ENCODE data around the gene CADPS2. TPM values are rescaled to one million over a fixed set of nuclear protein-coding genes. Genes with fewer than 3 reads are reported as not detected.

The CADPS2 gene
- total and polyA plus RNA-seq, 2 donors (not counting 3 experiments of a cell fraction or from before 2014, with no cell fraction given), result 9.5 to 22.6 TPM

DNA sequence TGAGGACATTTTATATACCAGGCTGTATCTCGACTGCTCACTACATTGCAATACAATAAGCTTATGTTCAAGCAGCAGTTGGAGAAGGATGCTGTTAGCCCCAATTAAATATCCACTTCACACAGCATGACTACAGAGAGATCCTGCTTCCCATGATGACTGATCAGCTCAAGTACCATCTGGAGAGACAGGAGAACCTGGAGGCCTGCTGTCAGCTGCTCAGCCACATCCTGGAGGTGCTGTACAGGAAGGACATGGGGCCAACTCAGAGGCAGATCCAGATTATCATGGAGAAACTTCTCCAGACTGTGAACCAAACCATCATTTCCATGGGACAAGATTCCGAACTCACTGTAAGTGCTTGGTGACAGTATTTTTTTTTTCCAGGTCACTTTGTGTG is 209.8 kb downstream of the CADPS2 start:
- Histone ChIP-seq H3K4me3 (replicated peaks in 1 of 3; ENCODE audit: insufficient read depth in 1 of 3, low read depth in 1 of 3, low read length in 3 of 3) (no peak overlapping the region), H2AFZ (ENCODE audit: low read depth, low read length) (no peak overlapping the region), H3K4me1 (ENCODE audit: control insufficient read depth, extremely low read depth, insufficient read depth, low read length) (peaks cover 2% of the 10 kb centered on the region), H3K9ac (replicated peaks; ENCODE audit: extremely low read depth, insufficient read depth, low read length) (no peak overlapping the region), H3K27ac (ENCODE audit: insufficient read depth, low read depth, low read length) (no peak overlapping the region), H3K9me1 (replicated peaks; ENCODE audit: control insufficient read depth, extremely low read depth, insufficient read depth, low read length) (no peaks in the 10 kb centered on the region), H4K20me1 (replicated peaks; ENCODE audit: control insufficient read depth, extremely low read depth, insufficient read depth, low read length) (no peaks in the 10 kb centered on the region), H3K4me2 (ENCODE audit: insufficient read depth, low read length) (no peak overlapping the region), H3K79me2 (ENCODE audit: control insufficient read depth, insufficient read depth, low read length) (no peaks in the 10 kb centered on the region), H3K27me3 (ENCODE audit: control insufficient read depth in 2 of 2, insufficient read depth in 2 of 2, low read length in 2 of 2) (no peaks in the 10 kb centered on the region), H3K36me3 (ENCODE audit: control insufficient read depth in 2 of 2, extremely low read depth in 1 of 2, insufficient read depth in 2 of 2, low read length in 2 of 2) (no peaks in the 10 kb centered on the region), H3K9me3 (replicated peaks; ENCODE audit: control insufficient read depth, insufficient read depth, low read length) (no peaks in the 10 kb centered on the region)
- intact Hi-C loops (cut with micrococcal nuclease), result no loop called here
- DNase-seq (ENCODE audit: low read depth, low spot score), result no peak
- dilution Hi-C loops (cut with MboI; ENCODE audit: extremely low pct_ligation_motif_present, low sequenced_read_pairs), result no loop called here
- POLR2A ChIA-PET, result no interaction called here
- FAIRE-seq, result no peak
- CTCF ChIA-PET, result interaction anchor here (1.6 to 1.9 kb wide), 2 partner anchors 11 to 15 kb away, joined by 4 to 6 read pairs; no protein-coding TSS in a partner anchor
- no TSS peak for BruUV-seq (replicated peaks)
- TF ChIP-seq GATA2 (IDR thresholded peaks at IDR 0.05; ENCODE audit: insufficient read depth, insufficient read length, low read depth, low read length) (no peak), JUN (IDR thresholded peaks at IDR 0.05; ENCODE audit: borderline replicate concordance, insufficient read depth, insufficient read length, low read depth) (no peak), EZH2 (IDR thresholded peaks at IDR 0.05; ENCODE audit: borderline replicate concordance, low read depth, low read length, severe bottlenecking) (no peak), POLR2A (IDR thresholded peaks at IDR 0.05; ENCODE audit: low read depth, low read length) (no peak), POLR2AphosphoS5 (IDR thresholded peaks at IDR 0.05; ENCODE audit: insufficient read depth, low read depth, low read length) (no peak), FOS (IDR thresholded peaks at IDR 0.05; ENCODE audit: borderline replicate concordance, insufficient read depth, low read length) (no peak), MYC (IDR thresholded peaks at IDR 0.05; ENCODE audit: low read depth, low read length) (no peak), CTCF (IDR thresholded peaks at IDR 0.05; ENCODE audit: extremely low read depth in 1 of 2, insufficient read depth in 1 of 2, low read depth in 1 of 2, low read length in 2 of 2) (no peak)
- TF ChIP-seq, protein P1, sequence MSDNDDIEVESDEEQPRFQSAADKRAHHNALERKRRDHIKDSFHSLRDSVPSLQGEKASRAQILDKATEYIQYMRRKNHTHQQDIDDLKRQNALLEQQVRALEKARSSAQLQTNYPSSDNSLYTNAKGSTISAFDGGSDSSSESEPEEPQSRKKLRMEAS (IDR thresholded peaks at IDR 0.05; ENCODE audit: insufficient read depth, insufficient read length), result no peak
